ENCODE results near the gene TTLL4. TPM values are rescaled to one million over a fixed set of nuclear protein-coding genes. Genes with fewer than 3 reads are reported as not detected.

The TTLL4 gene
- total RNA-seq, 4 donors from 2014 or later = 5.7 to 19.2 (median 12.5) TPM

DNA sequence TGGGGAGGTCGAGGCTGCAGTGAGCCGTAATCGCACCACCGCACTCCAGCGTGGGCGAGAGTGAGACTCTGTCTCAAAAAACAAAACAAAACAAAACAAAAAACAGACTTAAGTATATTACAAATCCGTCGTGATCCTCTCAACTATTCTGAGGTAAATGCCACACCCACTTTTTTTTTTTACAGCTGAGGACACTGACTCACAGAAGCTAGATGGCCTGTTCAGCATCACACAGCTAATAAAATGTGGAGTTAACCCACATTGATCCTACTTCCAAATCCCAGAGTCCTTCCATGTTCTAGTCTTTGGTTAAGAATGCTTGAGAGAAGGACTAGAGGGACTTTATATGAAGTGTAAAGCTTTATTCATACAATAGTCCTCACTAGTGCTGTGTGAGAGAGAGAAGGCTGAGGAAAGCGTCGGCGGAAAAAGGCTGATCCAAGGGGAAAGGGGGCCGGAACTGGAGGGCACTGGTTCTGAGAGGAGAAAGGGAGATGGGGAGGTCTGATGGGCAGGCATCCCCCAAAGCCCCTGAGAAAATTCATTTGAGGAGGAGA is 39.5 kb upstream of the TTLL4 start:
- no peak for TF ChIP-seq POLR2A (IDR thresholded peaks at IDR 0.05)
- TF ChIP-seq, protein P1, sequence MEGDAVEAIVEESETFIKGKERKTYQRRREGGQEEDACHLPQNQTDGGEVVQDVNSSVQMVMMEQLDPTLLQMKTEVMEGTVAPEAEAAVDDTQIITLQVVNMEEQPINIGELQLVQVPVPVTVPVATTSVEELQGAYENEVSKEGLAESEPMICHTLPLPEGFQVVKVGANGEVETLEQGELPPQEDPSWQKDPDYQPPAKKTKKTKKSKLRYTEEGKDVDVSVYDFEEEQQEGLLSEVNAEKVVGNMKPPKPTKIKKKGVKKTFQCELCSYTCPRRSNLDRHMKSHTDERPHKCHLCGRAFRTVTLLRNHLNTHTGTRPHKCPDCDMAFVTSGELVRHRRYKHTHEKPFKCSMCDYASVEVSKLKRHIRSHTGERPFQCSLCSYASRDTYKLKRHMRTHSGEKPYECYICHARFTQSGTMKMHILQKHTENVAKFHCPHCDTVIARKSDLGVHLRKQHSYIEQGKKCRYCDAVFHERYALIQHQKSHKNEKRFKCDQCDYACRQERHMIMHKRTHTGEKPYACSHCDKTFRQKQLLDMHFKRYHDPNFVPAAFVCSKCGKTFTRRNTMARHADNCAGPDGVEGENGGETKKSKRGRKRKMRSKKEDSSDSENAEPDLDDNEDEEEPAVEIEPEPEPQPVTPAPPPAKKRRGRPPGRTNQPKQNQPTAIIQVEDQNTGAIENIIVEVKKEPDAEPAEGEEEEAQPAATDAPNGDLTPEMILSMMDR (IDR thresholded peaks at IDR 0.05) = no peak
- Histone ChIP-seq H3K27ac (peak overlapping the region in 2 of 3 donors; percentile 5 to 43), H3K27me3 (no peaks in the 10 kb centered on the region), H3K9me3 (no peaks in the 10 kb centered on the region), H3K4me3 (replicated peaks in 1 of 3) (peak overlapping the region; percentile 61 to 75 (median 67)), H3K4me1 (peaks cover 4 to 17% of the 10 kb centered on the region in 2 donors), H3K36me3 (peaks cover 17 to 23% of the 10 kb centered on the region in 2 donors)
- intact Hi-C loops (cut with DNase I) = no loop called here
- no peak for DNase-seq
- WGBS, 2 donors = 36% methylated on average over 12 of the region's 12 CpGs

DNA sequence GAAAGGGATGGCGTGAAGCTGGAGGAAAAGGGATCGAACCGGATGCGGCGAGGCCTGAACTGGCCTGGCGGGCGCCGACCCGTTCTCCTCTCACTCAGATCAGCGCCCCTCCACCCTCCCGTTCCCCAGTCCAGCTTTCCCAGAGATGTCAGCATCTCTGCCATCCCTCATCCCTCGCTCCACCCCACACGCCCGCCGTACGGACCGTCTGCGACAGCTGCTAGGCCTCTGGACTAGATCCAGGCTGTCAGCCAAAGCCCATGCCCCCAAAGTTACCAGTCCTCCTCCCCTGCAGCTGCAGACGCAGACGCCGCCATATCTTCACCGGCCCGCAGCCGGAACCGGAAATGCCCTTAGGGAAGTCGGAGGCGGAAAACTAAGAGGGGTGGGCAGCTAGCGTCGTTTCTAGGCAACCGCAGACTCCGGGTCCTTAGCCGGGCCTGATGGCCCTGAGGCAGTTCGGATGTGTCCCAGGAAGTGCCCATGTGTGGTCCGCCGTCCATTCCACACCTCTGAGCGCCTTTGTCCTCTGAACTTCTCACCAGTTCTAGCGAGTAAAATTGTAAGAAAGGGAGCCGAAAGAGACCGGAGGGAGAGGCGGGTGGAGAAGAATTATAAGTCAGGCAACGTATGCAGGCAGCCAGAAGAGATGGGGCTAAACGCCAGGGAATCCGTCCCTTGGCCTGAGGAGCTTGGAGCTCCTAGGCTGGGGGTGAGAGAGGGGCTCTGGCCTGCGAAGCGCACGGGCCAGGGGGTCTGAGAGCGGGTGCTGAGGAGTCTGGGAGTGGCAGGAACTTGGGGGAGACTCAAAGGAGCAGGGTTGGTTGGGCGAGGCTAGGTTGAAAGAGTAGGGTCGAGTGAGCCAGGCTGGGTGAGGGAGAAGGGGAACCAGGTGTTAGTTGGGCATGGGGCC is 38.7 kb upstream of the TTLL4 start, which contains the start of the genes RNF25 and STK36:
Gene RNF25 (minus strand): TSS at position 349 of the 913 bp plus-strand sequence. CDS start 32 bp downstream, at position 317.
Gene STK36 (plus strand): TSS at position 433 of the 913 bp plus-strand sequence. CDS start 744 bp downstream, outside the sequence.
- 1% methylated on average over 44 to 49 of the region's 49 CpGs for WGBS, 2 donors
- H3K4me3 ChIP-seq (replicated peaks in 1 of 3) = peak within 1 kb of the TSS; percentile 61 to 75 (median 67)
- H3K27ac ChIP-seq = peak within 1 kb of the TSS; percentile 5 to 69 (median 43)
- DNase-seq = peak; percentile 87
- no peaks in the 10 kb centered on the region for H3K9me3 ChIP-seq
- intact Hi-C loops (cut with DNase I) = no loop called here
- H3K36me3 ChIP-seq = peaks cover 16 to 23% of the 10 kb centered on the region in 2 donors
- no peaks in the 10 kb centered on the region for H3K27me3 ChIP-seq
- TF ChIP-seq, protein P1 (IDR thresholded peaks at IDR 0.05) = no peak
- peak in 1 of 2 donors; percentile 71 for TF ChIP-seq POLR2A (IDR thresholded peaks at IDR 0.05)
- peaks cover 4 to 17% of the 10 kb centered on the region in 2 donors for H3K4me1 ChIP-seq

DNA sequence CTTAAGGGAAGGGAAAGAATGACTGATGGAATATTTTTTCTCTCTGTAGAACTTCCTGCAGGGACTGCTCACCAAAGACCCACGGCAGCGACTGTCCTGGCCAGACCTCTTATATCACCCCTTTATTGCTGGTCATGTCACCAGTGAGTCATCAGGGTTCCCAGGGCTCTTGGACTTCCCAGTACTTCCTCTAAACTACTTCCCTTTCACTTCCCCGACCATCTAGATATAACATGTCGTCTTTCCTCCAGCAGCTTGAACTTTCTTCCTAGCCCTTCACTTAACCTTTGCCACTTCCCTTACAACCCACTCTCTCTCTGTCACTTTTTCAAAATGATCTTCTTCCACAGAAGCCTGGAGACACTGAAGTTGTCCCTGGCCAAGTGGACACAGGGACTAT is 31.5 kb upstream of the TTLL4 start:
- no peaks in the 10 kb centered on the region for H3K9me3 ChIP-seq
- no peak overlapping the region for H3K4me3 ChIP-seq (replicated peaks in 1 of 3)
- H3K27ac ChIP-seq = no peak overlapping the region
- intact Hi-C loops (cut with DNase I) = no loop called here
- WGBS, 2 donors = 79 to 86% methylated on average over 4 of the region's 4 CpGs
- no peak for DNase-seq
- no peak for TF ChIP-seq POLR2A (IDR thresholded peaks at IDR 0.05)
- TF ChIP-seq, protein P1 (IDR thresholded peaks at IDR 0.05) = no peak
- peaks cover 22 to 48% of the 10 kb centered on the region in 2 donors for H3K36me3 ChIP-seq
- H3K27me3 ChIP-seq = no peaks in the 10 kb centered on the region
- H3K4me1 ChIP-seq = no peaks in the 10 kb centered on the region

DNA sequence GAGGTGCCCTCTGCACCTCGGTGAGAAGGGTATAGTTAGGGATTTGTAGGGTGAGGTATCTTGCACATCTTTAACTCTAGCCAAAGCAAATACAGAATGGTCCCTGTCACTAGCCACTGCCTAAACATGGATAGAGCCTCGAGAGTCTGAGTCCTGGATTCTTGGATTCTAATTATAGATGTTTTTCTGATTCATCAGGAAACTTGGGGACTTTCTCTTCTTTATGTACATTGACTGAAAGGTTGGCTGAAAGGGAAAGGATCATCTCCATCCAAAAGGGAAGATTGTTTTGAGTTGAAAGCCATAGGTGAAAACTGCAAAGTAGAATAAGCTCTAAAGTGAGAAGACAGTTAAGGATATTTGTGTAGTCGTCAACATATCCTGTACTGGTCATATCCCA is 30.6 kb upstream of the TTLL4 start:
- H3K4me3 ChIP-seq (replicated peaks in 1 of 3) = no peak overlapping the region
- H3K27ac ChIP-seq = no peak overlapping the region
- intact Hi-C loops (cut with DNase I) = no loop called here
- no peak for DNase-seq
- no peaks in the 10 kb centered on the region for H3K4me1 ChIP-seq
- TF ChIP-seq POLR2A (IDR thresholded peaks at IDR 0.05) = no peak
- TF ChIP-seq, protein P1 (IDR thresholded peaks at IDR 0.05) = no peak
- 74 to 93% methylated on average over 3 of the region's 3 CpGs for WGBS, 2 donors
- H3K27me3 ChIP-seq = no peaks in the 10 kb centered on the region
- peaks cover 22 to 48% of the 10 kb centered on the region in 2 donors for H3K36me3 ChIP-seq
- H3K9me3 ChIP-seq = no peaks in the 10 kb centered on the region

Measured in thyroid gland (tissue), 4 donors.